Body of pancreas (tissue), 4 donors: ENCODE results near the gene THEMIS. TPM values are rescaled to one million over a fixed set of nuclear protein-coding genes. Genes with fewer than 3 reads are reported as not detected.

Source experiments
- ATAC-seq: fragments of 150-250 bp; one replicate; pipeline ENCODE4 v1.9.1; 2016
- DNase-seq, 4 donors: peaks; one replicate each; pipeline ENCODE4 v3.0.0-alpha.2; 2019
- H3K27ac ChIP-seq, 4 donors: fragments of 200-600 bp; sonication (generic); 1 replicate in 3 of 4; 2 replicates in 1 of 4; pipeline versions ENCODE4 v1.5.1 to v1.6.1; 2016 to 2019; ENCODE audit warnings: mild to moderate bottlenecking in 1 of 4, mixed read lengths in 1 of 4, moderate library complexity in 1 of 4
- H3K27me3 ChIP-seq, 2 donors: fragments of 200-600 bp; sonication (generic); one replicate each; pipeline ENCODE4 v1.6.0; 2016; ENCODE audit warnings: mild to moderate bottlenecking in 1 of 2
- H3K36me3 ChIP-seq, 2 donors: fragments of 200-600 bp; sonication (generic); replicated peaks in 1 of 2; 2 replicates each; pipeline ENCODE4 v1.5.1; 2016; ENCODE audit warnings: low read depth in 2 of 2; ENCODE audit not compliant: insufficient read depth in 1 of 2
- H3K4me1 ChIP-seq: fragments of 200-600 bp; sonication (generic); one replicate; pipeline ENCODE4 v1.6.0; 2016
- H3K4me3 ChIP-seq, 2 donors: fragments of 200-600 bp; sonication (generic); 1 replicate in 1 of 2; 2 replicates in 1 of 2; pipeline ENCODE4 v1.5.1; 2016 to 2019
- H3K9me3 ChIP-seq, 3 donors: fragments of 200-600 bp; sonication (generic); 1 replicate in 2 of 3; 2 replicates in 1 of 3; pipeline ENCODE4 v1.5.1; 2016
- POLR2A ChIP-seq, 3 donors: fragments of 450-650 bp; IDR thresholded peaks; one replicate each; pipeline ENCODE4 v1.6.1; 2016; ENCODE audit warnings: antibody characterized with exemption in 3 of 3, mild to moderate bottlenecking in 2 of 3
- WGBS, 2 donors: methylation state at CpG; one replicate each; pipeline ENCODE4 v1.1.5; 2017; 5-methylcytosine and 5-hydroxymethylcytosine counted together
- intact Hi-C: fragments of 100-400 bp; cut with DNase I; formaldehyde crosslinking; loops from one replicate; pipeline ENCODE4 v1.15.1; 2023
- total RNA-seq, 2 donors: library from RNA; depleted of rRNA; stranded (reverse); fragments of >200 nt; gene quantifications; one replicate each; pipeline ENCODE4 v1.1.0, GENCODE V29; 2016
- TF ChIP-seq, protein P1 (sequence below), 7 experiments: fragments of 450-650 bp in 4 of 7; fragments of 200-600 bp in 3 of 7; sonication (generic) in 3 of 7; IDR thresholded peaks; one replicate each; pipeline ENCODE4 v1.5.1; 2016 to 2019; ENCODE audit warnings: antibody characterized with exemption in 7 of 7

The THEMIS gene
- total RNA-seq, 2 donors from 2014 or later: 0.52 to 0.66 TPM

DNA sequence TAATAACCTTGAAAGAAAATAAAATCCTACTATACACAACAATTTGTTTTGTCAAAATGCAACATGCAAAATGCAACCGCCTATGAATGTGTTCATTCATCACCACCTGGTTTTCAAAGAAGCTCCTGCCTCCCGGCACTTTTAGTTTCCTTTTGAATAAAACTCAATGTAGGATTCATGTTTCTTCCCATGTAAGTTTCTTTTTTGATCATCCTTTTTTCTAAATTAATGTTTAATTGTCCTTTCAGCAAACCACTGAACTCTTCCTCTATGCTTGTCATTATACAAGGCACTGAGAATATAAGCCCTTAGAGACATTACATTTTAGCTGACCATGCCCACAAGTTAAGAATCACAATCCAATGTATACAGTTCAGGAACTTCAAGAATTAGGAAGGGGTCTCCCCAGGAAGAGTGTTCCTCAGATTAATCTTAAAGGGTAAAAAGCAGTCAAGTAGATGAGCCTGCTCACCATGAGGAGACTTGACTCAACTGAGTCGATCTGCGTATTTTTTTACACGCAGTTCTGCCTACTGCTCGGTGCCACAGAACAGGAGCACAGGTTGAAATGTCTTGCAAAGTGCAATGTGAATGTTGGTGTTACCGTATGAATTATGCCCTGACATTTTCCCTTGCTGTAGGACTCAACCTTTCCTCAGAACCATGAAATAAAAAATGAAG is 7.2 kb upstream of the THEMIS start:
- Histone ChIP-seq H3K36me3 (no peaks in the 10 kb centered on the region), H3K27me3 (no peaks in the 10 kb centered on the region), H3K9me3 (peaks cover 0 to 5% (median 0%) of the 10 kb centered on the region in 3 donors), H3K27ac (no peak overlapping the region), H3K4me3 (no peak overlapping the region), H3K4me1 (no peaks in the 10 kb centered on the region)
- ATAC-seq (no peak), DNase-seq (no peak)
- TF ChIP-seq, protein P1, sequence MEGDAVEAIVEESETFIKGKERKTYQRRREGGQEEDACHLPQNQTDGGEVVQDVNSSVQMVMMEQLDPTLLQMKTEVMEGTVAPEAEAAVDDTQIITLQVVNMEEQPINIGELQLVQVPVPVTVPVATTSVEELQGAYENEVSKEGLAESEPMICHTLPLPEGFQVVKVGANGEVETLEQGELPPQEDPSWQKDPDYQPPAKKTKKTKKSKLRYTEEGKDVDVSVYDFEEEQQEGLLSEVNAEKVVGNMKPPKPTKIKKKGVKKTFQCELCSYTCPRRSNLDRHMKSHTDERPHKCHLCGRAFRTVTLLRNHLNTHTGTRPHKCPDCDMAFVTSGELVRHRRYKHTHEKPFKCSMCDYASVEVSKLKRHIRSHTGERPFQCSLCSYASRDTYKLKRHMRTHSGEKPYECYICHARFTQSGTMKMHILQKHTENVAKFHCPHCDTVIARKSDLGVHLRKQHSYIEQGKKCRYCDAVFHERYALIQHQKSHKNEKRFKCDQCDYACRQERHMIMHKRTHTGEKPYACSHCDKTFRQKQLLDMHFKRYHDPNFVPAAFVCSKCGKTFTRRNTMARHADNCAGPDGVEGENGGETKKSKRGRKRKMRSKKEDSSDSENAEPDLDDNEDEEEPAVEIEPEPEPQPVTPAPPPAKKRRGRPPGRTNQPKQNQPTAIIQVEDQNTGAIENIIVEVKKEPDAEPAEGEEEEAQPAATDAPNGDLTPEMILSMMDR (IDR thresholded peaks at IDR 0.05): no peak
- TF ChIP-seq POLR2A (IDR thresholded peaks at IDR 0.05): no peak
- intact Hi-C loops: no loop called here
- WGBS, 2 donors: 80 to 90% methylated on average over 7 of the region's 7 CpGs

DNA sequence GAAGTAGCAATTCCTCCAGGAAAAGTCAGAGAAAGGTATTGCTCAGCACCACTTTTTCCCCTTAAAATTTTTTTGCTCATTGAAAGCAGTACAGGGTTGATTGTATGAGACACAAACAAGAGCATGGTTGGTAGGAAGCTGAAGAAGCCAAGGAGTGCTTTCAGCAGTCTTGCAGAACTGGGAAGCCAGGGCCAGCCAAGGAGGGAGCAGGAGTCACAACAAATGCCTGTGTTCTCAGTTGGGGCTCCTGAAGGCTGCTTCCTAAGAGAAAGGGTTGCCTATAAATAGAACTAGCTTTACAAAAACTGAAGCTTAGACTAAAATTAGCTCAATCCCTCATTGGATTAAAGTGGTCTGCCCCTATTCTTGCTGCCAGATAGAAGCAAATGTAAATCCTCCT is 3.3 kb upstream of the THEMIS start:
- no peaks in the 10 kb centered on the region for H3K36me3 ChIP-seq
- no peaks in the 10 kb centered on the region for H3K9me3 ChIP-seq
- no peaks in the 10 kb centered on the region for H3K4me1 ChIP-seq
- intact Hi-C loops: no loop called here
- H3K4me3 ChIP-seq: no peak overlapping the region
- TF ChIP-seq POLR2A (IDR thresholded peaks at IDR 0.05): no peak
- ATAC-seq (no peak), DNase-seq (no peak)
- H3K27ac ChIP-seq: no peak overlapping the region
- H3K27me3 ChIP-seq: no peaks in the 10 kb centered on the region

DNA sequence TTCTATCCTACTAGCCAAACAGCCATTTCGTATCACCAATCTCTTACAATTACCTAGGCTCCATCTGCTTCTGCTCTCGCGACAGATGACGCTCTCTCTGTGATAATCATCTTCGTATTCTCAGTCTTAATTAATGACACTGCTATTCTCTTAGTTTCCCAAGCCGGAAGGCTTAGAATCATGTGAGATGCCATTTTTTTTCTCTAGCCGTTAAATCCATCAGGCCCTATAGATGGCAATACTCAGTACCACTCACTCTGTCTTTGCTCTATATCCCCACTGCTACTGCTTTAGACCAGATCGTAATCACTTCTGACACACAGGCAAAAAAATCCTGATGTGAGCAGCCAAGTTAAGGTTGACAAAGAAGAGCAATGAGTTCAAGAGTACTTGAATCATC is 2.1 kb upstream of the THEMIS start:
- intact Hi-C loops: no loop called here
- Histone ChIP-seq H3K27ac (no peak overlapping the region), H3K4me1 (no peaks in the 10 kb centered on the region), H3K27me3 (no peaks in the 10 kb centered on the region), H3K4me3 (no peak overlapping the region), H3K36me3 (no peaks in the 10 kb centered on the region), H3K9me3 (no peaks in the 10 kb centered on the region)
- 70 to 77% methylated on average over 8 of the region's 8 CpGs for WGBS, 2 donors
- ATAC-seq (no peak), DNase-seq (no peak)
- TF ChIP-seq, protein P1 (IDR thresholded peaks at IDR 0.05): no peak
- TF ChIP-seq POLR2A (IDR thresholded peaks at IDR 0.05): no peak

DNA sequence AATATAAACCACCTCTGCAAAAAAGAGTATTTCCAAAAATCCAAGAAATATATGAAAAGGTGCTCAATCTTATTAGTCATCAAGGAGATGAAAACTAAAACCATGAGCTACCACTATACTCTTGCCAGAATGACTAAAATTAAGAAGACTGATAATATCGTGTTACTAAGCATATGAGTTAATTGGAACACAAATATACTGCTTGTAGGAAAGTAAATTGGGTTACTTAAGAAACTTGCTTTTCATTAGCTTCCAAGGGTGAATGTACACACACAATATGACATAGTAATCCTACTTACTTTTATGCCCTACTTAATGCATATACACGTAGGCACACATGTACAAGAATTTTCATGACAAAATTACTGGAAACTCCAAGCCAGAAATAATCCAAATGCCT is 3.4 kb downstream of the THEMIS start:
- no peaks in the 10 kb centered on the region for H3K4me1 ChIP-seq
- H3K27me3 ChIP-seq: no peaks in the 10 kb centered on the region
- WGBS, 2 donors: 59 to 71% methylated on average over 2 of the region's 2 CpGs
- DNase-seq (no peak), ATAC-seq (no peak)
- H3K4me3 ChIP-seq: no peak overlapping the region
- H3K36me3 ChIP-seq: no peaks in the 10 kb centered on the region
- H3K27ac ChIP-seq: no peak overlapping the region
- TF ChIP-seq, protein P1 (IDR thresholded peaks at IDR 0.05): no peak
- no peak for TF ChIP-seq POLR2A (IDR thresholded peaks at IDR 0.05)
- intact Hi-C loops: no loop called here
- H3K9me3 ChIP-seq: no peaks in the 10 kb centered on the region

DNA sequence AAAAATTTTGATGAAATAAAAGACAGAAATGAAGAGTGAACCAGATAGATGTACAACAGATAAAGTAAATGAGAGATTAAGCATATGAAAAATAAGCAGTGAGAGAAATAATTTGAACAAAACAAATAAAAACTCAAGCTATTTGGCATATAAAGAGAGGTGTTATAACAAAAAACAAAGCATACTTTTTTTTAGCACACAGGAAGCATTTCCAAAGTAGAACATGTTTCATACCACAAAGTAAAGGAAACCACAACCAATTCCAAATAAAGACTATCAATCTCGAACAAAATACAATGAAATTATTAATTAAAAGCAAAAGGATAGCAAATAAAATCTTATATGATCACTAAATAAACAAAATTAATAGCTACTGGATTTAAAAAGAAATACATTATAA is 6.8 kb downstream of the THEMIS start:
- 41 to 42% methylated on average over 1 of the region's 1 CpG for WGBS, 2 donors
- no peak for TF ChIP-seq POLR2A (IDR thresholded peaks at IDR 0.05)
- TF ChIP-seq, protein P1 (IDR thresholded peaks at IDR 0.05): no peak

More for the DNA sequence above, 6.8 kb downstream of the THEMIS start:
- H3K4me1 ChIP-seq: no peaks in the 10 kb centered on the region
- H3K9me3 ChIP-seq: no peaks in the 10 kb centered on the region
- H3K4me3 ChIP-seq: no peak overlapping the region
- intact Hi-C loops: no loop called here
- H3K36me3 ChIP-seq: no peaks in the 10 kb centered on the region
- no peak for ATAC-seq
- no peak for DNase-seq
- H3K27ac ChIP-seq: no peak overlapping the region
- H3K27me3 ChIP-seq: no peaks in the 10 kb centered on the region
